Measurements from ENCODE around the gene EXOC3L2. TPM values are rescaled to one million over a fixed set of nuclear protein-coding genes. Genes with fewer than 3 reads are reported as not detected.

EXOC3L2 gene
- total RNA-seq, 4 donors from 2014 or later, result 0.42 to 3.6 (median 2.5) TPM

DNA sequence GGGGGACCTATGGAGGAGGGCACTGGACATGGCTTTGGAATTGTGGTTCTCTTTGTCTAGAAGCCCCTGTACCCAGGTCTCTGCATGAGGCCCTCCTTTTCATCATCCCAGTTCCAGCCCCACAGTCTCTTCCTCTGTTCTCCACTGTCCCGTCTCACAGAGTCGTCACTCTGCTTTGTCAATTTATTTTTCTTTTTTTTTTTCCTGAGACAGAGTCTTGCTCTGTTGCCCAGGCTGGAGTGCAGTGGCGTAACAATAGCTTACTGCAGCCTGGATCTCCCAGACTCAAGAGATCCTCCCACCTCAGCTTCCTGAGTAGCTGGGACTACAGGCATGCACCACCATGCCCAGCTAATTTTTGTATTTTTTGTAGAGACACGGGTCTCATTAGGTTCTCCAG is 619 bp upstream of the EXOC3L2 start:
- TF ChIP-seq POLR2A (IDR thresholded peaks at IDR 0.05; ENCODE audit: low read depth) (no peak), EP300 (IDR thresholded peaks at IDR 0.05) (no peak), POLR2AphosphoS5 (IDR thresholded peaks at IDR 0.05) (no peak)
- TF ChIP-seq, protein P1, sequence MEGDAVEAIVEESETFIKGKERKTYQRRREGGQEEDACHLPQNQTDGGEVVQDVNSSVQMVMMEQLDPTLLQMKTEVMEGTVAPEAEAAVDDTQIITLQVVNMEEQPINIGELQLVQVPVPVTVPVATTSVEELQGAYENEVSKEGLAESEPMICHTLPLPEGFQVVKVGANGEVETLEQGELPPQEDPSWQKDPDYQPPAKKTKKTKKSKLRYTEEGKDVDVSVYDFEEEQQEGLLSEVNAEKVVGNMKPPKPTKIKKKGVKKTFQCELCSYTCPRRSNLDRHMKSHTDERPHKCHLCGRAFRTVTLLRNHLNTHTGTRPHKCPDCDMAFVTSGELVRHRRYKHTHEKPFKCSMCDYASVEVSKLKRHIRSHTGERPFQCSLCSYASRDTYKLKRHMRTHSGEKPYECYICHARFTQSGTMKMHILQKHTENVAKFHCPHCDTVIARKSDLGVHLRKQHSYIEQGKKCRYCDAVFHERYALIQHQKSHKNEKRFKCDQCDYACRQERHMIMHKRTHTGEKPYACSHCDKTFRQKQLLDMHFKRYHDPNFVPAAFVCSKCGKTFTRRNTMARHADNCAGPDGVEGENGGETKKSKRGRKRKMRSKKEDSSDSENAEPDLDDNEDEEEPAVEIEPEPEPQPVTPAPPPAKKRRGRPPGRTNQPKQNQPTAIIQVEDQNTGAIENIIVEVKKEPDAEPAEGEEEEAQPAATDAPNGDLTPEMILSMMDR (IDR thresholded peaks at IDR 0.05), result no peak
- no peak overlapping the region for H3K4me3 ChIP-seq
- 52% methylated on average over 4 of the region's 4 CpGs for WGBS
- H3K27me3 ChIP-seq, result peaks cover 0 to 8% (median 0%) of the 10 kb centered on the region in 4 donors
- intact Hi-C loops (cut with DNase I), result no loop called here
- no peaks in the 10 kb centered on the region for H3K36me3 ChIP-seq
- H3K4me1 ChIP-seq, result peaks cover 17 to 28% (median 19%) of the 10 kb centered on the region in 4 donors
- peak overlapping the region in 1 of 4 donors; percentile 54 for H3K27ac ChIP-seq (replicated peaks in 1 of 4)
- no peak for DNase-seq (ENCODE audit: extremely low spot score)
- H3K9me3 ChIP-seq, result no peaks in the 10 kb centered on the region

DNA sequence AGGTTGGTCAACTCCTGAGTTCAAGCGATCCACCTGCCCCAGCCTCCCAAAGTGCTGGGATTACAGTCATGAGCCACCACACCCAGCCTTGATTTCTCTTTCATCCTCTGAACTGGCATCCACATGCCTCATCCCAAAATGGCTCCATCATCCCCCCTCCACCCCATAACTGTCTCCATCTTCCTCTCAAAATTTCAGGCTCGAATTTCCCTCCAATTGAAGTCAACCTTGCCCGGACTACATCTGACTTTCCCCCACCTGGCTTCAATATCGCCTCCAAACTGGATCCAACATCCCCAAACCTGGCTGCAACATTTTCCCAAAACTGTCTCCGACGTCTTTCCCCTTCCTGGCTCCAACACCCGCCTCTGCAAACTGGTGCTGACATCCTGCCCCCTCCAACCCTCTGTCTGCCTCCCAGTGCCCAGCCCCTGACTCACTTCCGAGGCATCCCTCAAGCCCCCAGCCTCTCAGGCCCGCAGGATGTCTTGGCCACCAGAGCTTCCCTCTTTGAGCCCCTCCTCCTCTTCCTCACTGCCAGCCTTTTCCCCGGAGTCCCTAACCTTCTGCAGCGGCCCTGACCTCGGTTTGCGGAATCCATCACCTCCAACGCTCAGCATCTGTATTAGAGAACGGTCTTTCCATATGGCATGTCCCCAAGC is 943 bp downstream of the EXOC3L2 start:
- DNase-seq (ENCODE audit: extremely low spot score), result no peak
- Histone ChIP-seq H3K4me3 (peak overlapping the region in 3 of 4 donors; percentile 1 to 28 (median 15)), H3K36me3 (no peaks in the 10 kb centered on the region)

DNA sequence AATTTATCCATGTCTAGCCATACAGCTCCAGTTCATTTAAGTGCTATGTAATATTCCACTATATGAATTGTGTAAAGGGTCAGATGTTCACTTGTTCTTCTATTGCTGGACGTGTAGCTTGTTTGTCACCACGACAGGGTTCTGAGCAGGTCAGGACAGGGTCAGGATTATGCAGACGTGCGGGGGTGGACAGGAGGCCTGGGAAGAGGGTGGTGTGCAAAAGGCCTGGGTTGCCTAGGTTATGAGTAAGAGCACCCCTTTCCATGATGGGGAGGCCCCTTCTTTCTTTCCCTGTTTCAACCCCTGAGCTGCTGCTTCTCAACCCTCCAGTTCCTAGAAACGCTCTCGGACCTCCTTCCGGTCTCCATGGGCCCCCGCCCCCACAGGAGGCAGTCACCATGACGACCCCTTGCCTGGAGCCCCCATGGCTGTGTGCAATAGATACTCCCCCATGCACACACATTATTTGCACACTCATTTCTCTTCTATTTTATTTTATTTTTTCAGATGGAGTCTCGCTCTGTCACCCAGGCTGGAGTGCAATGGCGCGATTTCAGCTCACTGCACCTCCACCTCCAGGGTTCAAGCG is 2.0 kb downstream of the EXOC3L2 start:
- Histone ChIP-seq H3K4me3 (no peak overlapping the region), H3K27ac (replicated peaks in 1 of 4) (no peak overlapping the region), H3K9me3 (no peaks in the 10 kb centered on the region), H3K36me3 (no peaks in the 10 kb centered on the region), H3K4me1 (peaks cover 2 to 8% (median 4%) of the 10 kb centered on the region in 4 donors), H3K27me3 (peaks cover 0 to 15% (median 0%) of the 10 kb centered on the region in 4 donors)
- WGBS, result 76% methylated on average over 13 of the region's 13 CpGs
- intact Hi-C loops (cut with DNase I), result no loop called here
- TF ChIP-seq POLR2AphosphoS5 (IDR thresholded peaks at IDR 0.05) (no peak), POLR2A (IDR thresholded peaks at IDR 0.05; ENCODE audit: low read depth) (no peak), EP300 (IDR thresholded peaks at IDR 0.05) (no peak)
- TF ChIP-seq, protein P1 (IDR thresholded peaks at IDR 0.05), result no peak
- DNase-seq (ENCODE audit: extremely low spot score), result no peak

More for the DNA sequence above, 943 bp downstream of the EXOC3L2 start:
- 63% methylated on average over 15 of the region's 15 CpGs for WGBS
- Histone ChIP-seq H3K4me1 (peaks cover 9 to 18% (median 11%) of the 10 kb centered on the region in 4 donors), H3K9me3 (no peaks in the 10 kb centered on the region), H3K27me3 (peaks cover 0 to 8% (median 0%) of the 10 kb centered on the region in 4 donors), H3K27ac (replicated peaks in 1 of 4) (no peak overlapping the region)
- TF ChIP-seq POLR2AphosphoS5 (IDR thresholded peaks at IDR 0.05) (no peak), POLR2A (IDR thresholded peaks at IDR 0.05; ENCODE audit: low read depth) (no peak), EP300 (IDR thresholded peaks at IDR 0.05) (no peak)
- TF ChIP-seq, protein P1 (IDR thresholded peaks at IDR 0.05), result no peak
- intact Hi-C loops (cut with DNase I), result no loop called here

DNA sequence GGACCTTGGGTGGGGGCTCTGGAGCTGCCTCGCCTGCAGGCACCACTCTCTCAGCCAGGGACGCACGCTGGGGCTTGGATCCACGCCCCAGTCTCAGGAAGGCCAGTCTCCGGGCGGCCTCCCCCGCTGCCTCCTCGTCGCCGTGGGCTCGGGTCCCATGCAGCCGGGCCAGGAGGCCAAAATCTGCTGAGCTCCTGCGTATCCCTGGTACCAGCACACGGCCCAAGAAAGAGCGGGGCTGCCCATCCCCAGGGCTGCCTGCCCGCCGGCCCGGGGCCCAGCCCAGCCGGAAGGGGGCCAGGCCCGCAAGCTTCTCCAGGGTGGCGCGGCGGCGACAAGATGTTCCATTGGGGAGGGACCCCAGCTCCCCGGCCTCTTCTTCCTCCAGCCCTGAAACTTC is 6.7 kb downstream of the EXOC3L2 start:
- Histone ChIP-seq H3K9me3 (no peaks in the 10 kb centered on the region), H3K4me3 (no peak overlapping the region), H3K27me3 (peaks cover 0 to 53% (median 9%) of the 10 kb centered on the region in 4 donors), H3K27ac (replicated peaks in 1 of 4) (no peak overlapping the region), H3K36me3 (no peaks in the 10 kb centered on the region), H3K4me1 (peaks cover 3 to 13% (median 8%) of the 10 kb centered on the region in 4 donors)
- WGBS, result 88% methylated on average over 14 of the region's 25 CpGs
- TF ChIP-seq EP300 (IDR thresholded peaks at IDR 0.05) (no peak), POLR2A (IDR thresholded peaks at IDR 0.05; ENCODE audit: low read depth) (no peak), POLR2AphosphoS5 (IDR thresholded peaks at IDR 0.05) (no peak)
- TF ChIP-seq, protein P1 (IDR thresholded peaks at IDR 0.05), result no peak
- intact Hi-C loops (cut with DNase I), result loop anchor here (5.0 kb wide), 1 partner anchor 36 kb away; no protein-coding TSS in a partner anchor
- no peak for DNase-seq (ENCODE audit: extremely low spot score)
